Mesodermal cell (in vitro differentiated cells): ENCODE results near the gene HDHD3.

Experiments
- H3K27ac ChIP-seq: 2 replicates; pipeline ENCODE4 v1.7.0; 2013; ENCODE audit warnings: mild to moderate bottlenecking, low read depth, low read length, moderate library complexity; ENCODE audit not compliant: severe bottlenecking
- H3K36me3 ChIP-seq: 2 replicates; pipeline ENCODE4 v1.7.1; 2013; ENCODE audit warnings: mild to moderate bottlenecking, low read length, moderate library complexity; ENCODE audit not compliant: control insufficient read depth, insufficient read depth
- H3K4me1 ChIP-seq: one replicate; pipeline ENCODE4 v1.7.1; 2013; ENCODE audit warnings: mild to moderate bottlenecking, low read length; ENCODE audit not compliant: insufficient read depth, control insufficient read depth, poor library complexity, severe bottlenecking
- H3K4me3 ChIP-seq: 2 replicates; pipeline ENCODE4 v1.7.0; 2013; ENCODE audit warnings: low read length, control low read depth, mild to moderate bottlenecking; ENCODE audit not compliant: insufficient read depth, poor library complexity, severe bottlenecking; ENCODE audit errors: extremely low read depth
- H3K9me3 ChIP-seq: 2 replicates; pipeline ENCODE4 v1.7.1; 2013; ENCODE audit warnings: mild to moderate bottlenecking, low read length, moderate library complexity; ENCODE audit not compliant: control insufficient read depth
- WGBS, 2 experiments: methylation state at CpG; one replicate each; pipeline ENCODE4 v1.1.5; 2013; ENCODE audit warnings: missing lambda C conversion rate in 2 of 2; ENCODE audit not compliant: insufficient coverage in 2 of 2; 5-methylcytosine and 5-hydroxymethylcytosine counted together

The HDHD3 gene

GRCh38 chr9:113349066-113349444, 27.7 kb downstream of the HDHD3 start:
- 28 to 33% methylated on average over 6 to 8 of the region's 13 CpGs for WGBS, 2 experiments
- H3K4me3 ChIP-seq = no peak overlapping the region
- H3K4me1 ChIP-seq = no peaks in the 10 kb centered on the region
- no peak overlapping the region for H3K27ac ChIP-seq
- H3K9me3 ChIP-seq = no peaks in the 10 kb centered on the region
- no peaks in the 10 kb centered on the region for H3K36me3 ChIP-seq

GRCh38 chr9:113348437-113348836, 28.3 kb downstream of the HDHD3 start:
- Histone ChIP-seq H3K27ac (no peak overlapping the region), H3K4me3 (no peak overlapping the region), H3K36me3 (no peaks in the 10 kb centered on the region), H3K4me1 (no peaks in the 10 kb centered on the region), H3K9me3 (no peaks in the 10 kb centered on the region)
- WGBS, 2 experiments = 63 to 88% methylated on average over 1 of the region's 3 CpGs

- Histone ChIP-seq H3K4me3 (no peak overlapping the region), H3K36me3 (no peaks in the 10 kb centered on the region), H3K9me3 (no peaks in the 10 kb centered on the region), H3K27ac (no peak overlapping the region), H3K4me1 (no peaks in the 10 kb centered on the region)
- no CpG with 5 or more reads among the region's 1 CpG for WGBS, 2 experiments
Measured at GRCh38 chr9:113345671-113346070, 31.1 kb downstream of the HDHD3 start.

GRCh38 chr9:113345190-113345589, 31.6 kb downstream of the HDHD3 start:
- H3K27ac ChIP-seq = no peak overlapping the region
- no peaks in the 10 kb centered on the region for H3K9me3 ChIP-seq
- no peaks in the 10 kb centered on the region for H3K4me1 ChIP-seq
- H3K36me3 ChIP-seq = no peaks in the 10 kb centered on the region
- H3K4me3 ChIP-seq = no peak overlapping the region
- WGBS, 2 experiments = no CpG with 5 or more reads among the region's 2 CpGs

GRCh38 chr9:113343732-113344231, 33.0 kb downstream of the HDHD3 start:
- Histone ChIP-seq H3K4me1 (no peaks in the 10 kb centered on the region), H3K27ac (no peak overlapping the region), H3K4me3 (no peak overlapping the region), H3K36me3 (no peaks in the 10 kb centered on the region), H3K9me3 (no peaks in the 10 kb centered on the region)
- 80% methylated on average over 1 of the region's 1 CpG; no CpG with 5 or more reads in 1 of the 2 experiments for WGBS, 2 experiments

GRCh38 chr9:113341712-113342410, 34.9 kb downstream of the HDHD3 start:
- Histone ChIP-seq H3K4me1 (no peaks in the 10 kb centered on the region), H3K4me3 (no peak overlapping the region), H3K36me3 (no peaks in the 10 kb centered on the region), H3K27ac (no peak overlapping the region), H3K9me3 (no peaks in the 10 kb centered on the region)
- 68 to 76% methylated on average over 8 to 9 of the region's 9 CpGs for WGBS, 2 experiments

- WGBS, 2 experiments = 1% methylated on average over 36 to 40 of the region's 46 CpGs
- H3K36me3 ChIP-seq = no peaks in the 10 kb centered on the region
Measured at GRCh38 chr9:113340011-113340699, 36.6 kb downstream of the HDHD3 start, which contains the start of gene WDR31. Gene WDR31, minus strand, starts transcription at chr9:113340275. Its CDS starts 8,253 bp downstream, at chr9:113332022.

GRCh38 chr9:113337714-113338113, 39.1 kb downstream of the HDHD3 start:
- H3K27ac ChIP-seq = no peak overlapping the region
- no peaks in the 10 kb centered on the region for H3K36me3 ChIP-seq
- no peaks in the 10 kb centered on the region for H3K9me3 ChIP-seq
- no peak overlapping the region for H3K4me3 ChIP-seq
- H3K4me1 ChIP-seq = no peaks in the 10 kb centered on the region
- no CpG with 5 or more reads among the region's 2 CpGs for WGBS, 2 experiments

More at GRCh38 chr9:113340011-113340699, 36.6 kb downstream of the HDHD3 start, which contains the start of gene WDR31:
- Histone ChIP-seq H3K9me3 (no peaks in the 10 kb centered on the region), H3K4me3 (peak within 1 kb of the TSS; percentile 54), H3K4me1 (no peaks in the 10 kb centered on the region), H3K27ac (no peak within 1 kb of the TSS)

GRCh38 chr9:113331780-113332179, 45.0 kb downstream of the HDHD3 start:
- H3K9me3 ChIP-seq = no peaks in the 10 kb centered on the region
- H3K27ac ChIP-seq = no peak overlapping the region
- H3K4me1 ChIP-seq = no peaks in the 10 kb centered on the region
- no peak overlapping the region for H3K4me3 ChIP-seq
- 80 to 90% methylated on average over 3 to 4 of the region's 4 CpGs for WGBS, 2 experiments
- no peaks in the 10 kb centered on the region for H3K36me3 ChIP-seq

- Histone ChIP-seq H3K4me1 (no peaks in the 10 kb centered on the region), H3K9me3 (no peaks in the 10 kb centered on the region), H3K36me3 (no peaks in the 10 kb centered on the region), H3K4me3 (no peak overlapping the region), H3K27ac (no peak overlapping the region)
- WGBS, 2 experiments = 100% methylated on average over 1 to 2 of the region's 3 CpGs
Measured at GRCh38 chr9:113328045-113328782, 48.6 kb downstream of the HDHD3 start.
